ENCODE data around the gene SCNN1A.

- no peak for TF ChIP-seq POLR2A (IDR thresholded peaks at IDR 0.05; ENCODE audit: low read depth, low read length)
- TF ChIP-seq GATA2 (IDR thresholded peaks at IDR 0.05; ENCODE audit: insufficient read depth, insufficient read length, low read depth, low read length) = no peak
- TF ChIP-seq FOS (IDR thresholded peaks at IDR 0.05; ENCODE audit: borderline replicate concordance, insufficient read depth, low read length) = no peak
- TF ChIP-seq CTCF (IDR thresholded peaks at IDR 0.05; ENCODE audit: extremely low read depth in 1 of 2, insufficient read depth in 1 of 2, low read depth in 1 of 2, low read length in 2 of 2) = peak; percentile 18 to 62
Observed at GRCh38 chr12:6376079-6376869, 911 bp upstream of the SCNN1A start.
